ENCODE results near the gene NAALADL2.

The NAALADL2 gene

DNA sequence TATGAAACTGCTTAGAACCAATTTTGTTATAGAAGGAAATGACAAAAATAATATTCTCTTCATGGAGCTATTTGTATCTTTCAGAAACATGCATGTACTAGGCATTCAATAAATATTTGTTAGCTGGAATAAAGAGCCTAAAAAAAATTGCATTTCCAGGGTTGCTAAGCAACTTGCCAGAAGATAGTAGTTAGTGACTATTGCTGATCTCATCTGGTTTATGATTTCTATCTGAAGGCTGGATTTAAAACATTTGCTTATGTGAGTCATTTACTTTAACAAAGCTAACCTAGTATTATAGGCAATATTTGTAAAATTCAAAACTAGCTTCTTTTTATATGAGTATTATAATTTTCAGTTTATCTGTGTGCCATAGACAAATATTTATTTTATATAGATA is 78.3 kb downstream of the NAALADL2 start:
- no peaks in the 10 kb centered on the region for H3K4me1 Mint-ChIP-seq
- no peaks in the 10 kb centered on the region for H3K36me3 Mint-ChIP-seq (ENCODE audit: low read depth)
- H3K9me3 Mint-ChIP-seq, result peaks cover 15% of the 10 kb centered on the region
- no peak overlapping the region for H3K4me3 Mint-ChIP-seq
- H3K27ac Mint-ChIP-seq, result no peak overlapping the region
- no peaks in the 10 kb centered on the region for H3K27me3 Mint-ChIP-seq (ENCODE audit: low read depth)
- no peak for TF ChIP-seq CTCF (IDR thresholded peaks at IDR 0.05; ENCODE audit: unreplicated experiment in 3 of 3)

- Mint-ChIP-seq H3K9me3 (peaks cover 15% of the 10 kb centered on the region), H3K4me3 (no peak overlapping the region), H3K27ac (peak overlapping the region in 1 of 3 experiments; percentile 7), H3K27me3 (ENCODE audit: low read depth) (no peaks in the 10 kb centered on the region), H3K36me3 (ENCODE audit: low read depth) (no peaks in the 10 kb centered on the region), H3K4me1 (no peaks in the 10 kb centered on the region)
- no peak for TF ChIP-seq CTCF (IDR thresholded peaks at IDR 0.05; ENCODE audit: unreplicated experiment in 3 of 3)
Observed at GRCh38 chr3:174938102-174938501, 79.0 kb downstream of the NAALADL2 start.

GRCh38 chr3:174940151-174940550 is 81.0 kb downstream of the NAALADL2 start:
- no peaks in the 10 kb centered on the region for H3K36me3 Mint-ChIP-seq (ENCODE audit: low read depth)
- H3K27me3 Mint-ChIP-seq (ENCODE audit: low read depth), result no peaks in the 10 kb centered on the region
- no peak for TF ChIP-seq CTCF (IDR thresholded peaks at IDR 0.05; ENCODE audit: unreplicated experiment in 3 of 3)
- H3K4me1 Mint-ChIP-seq, result no peaks in the 10 kb centered on the region
- H3K27ac Mint-ChIP-seq, result no peak overlapping the region
- peaks cover 15% of the 10 kb centered on the region for H3K9me3 Mint-ChIP-seq
- no peak overlapping the region for H3K4me3 Mint-ChIP-seq

- H3K9me3 Mint-ChIP-seq, result peaks cover 9% of the 10 kb centered on the region
- H3K4me3 Mint-ChIP-seq, result no peak overlapping the region
- no peaks in the 10 kb centered on the region for H3K36me3 Mint-ChIP-seq (ENCODE audit: low read depth)
- H3K27ac Mint-ChIP-seq, result no peak overlapping the region
- H3K4me1 Mint-ChIP-seq, result peaks cover 4% of the 10 kb centered on the region
- no peak for TF ChIP-seq CTCF (IDR thresholded peaks at IDR 0.05; ENCODE audit: unreplicated experiment in 3 of 3)
- no peaks in the 10 kb centered on the region for H3K27me3 Mint-ChIP-seq (ENCODE audit: low read depth)
Observed at GRCh38 chr3:174945276-174945675, 86.1 kb downstream of the NAALADL2 start.

DNA sequence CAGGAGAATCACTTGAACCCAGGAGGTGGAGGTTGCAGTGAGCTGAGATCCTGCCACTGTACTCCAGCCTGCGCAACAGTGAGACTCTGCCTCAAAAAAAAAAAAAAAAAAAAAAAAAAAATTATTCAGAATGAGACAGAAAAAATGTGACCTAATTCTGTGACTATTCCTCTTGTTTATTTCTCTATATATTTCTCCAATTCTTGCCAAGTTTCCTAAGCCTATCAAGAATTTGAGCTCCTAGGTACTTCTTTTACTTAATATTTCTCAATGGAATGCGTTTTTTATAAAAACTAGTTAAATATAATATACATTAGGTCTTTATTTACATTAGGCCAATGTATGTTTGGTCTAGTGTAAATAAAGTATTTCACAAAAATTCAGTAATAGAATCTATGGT is 86.8 kb downstream of the NAALADL2 start:
- H3K4me1 Mint-ChIP-seq, result peaks cover 4% of the 10 kb centered on the region
- H3K27me3 Mint-ChIP-seq (ENCODE audit: low read depth), result no peaks in the 10 kb centered on the region
- H3K36me3 Mint-ChIP-seq (ENCODE audit: low read depth), result no peaks in the 10 kb centered on the region
- no peak overlapping the region for H3K4me3 Mint-ChIP-seq
- TF ChIP-seq CTCF (IDR thresholded peaks at IDR 0.05; ENCODE audit: unreplicated experiment in 3 of 3), result no peak
- no peak overlapping the region for H3K27ac Mint-ChIP-seq
- peaks cover 3% of the 10 kb centered on the region for H3K9me3 Mint-ChIP-seq

DNA sequence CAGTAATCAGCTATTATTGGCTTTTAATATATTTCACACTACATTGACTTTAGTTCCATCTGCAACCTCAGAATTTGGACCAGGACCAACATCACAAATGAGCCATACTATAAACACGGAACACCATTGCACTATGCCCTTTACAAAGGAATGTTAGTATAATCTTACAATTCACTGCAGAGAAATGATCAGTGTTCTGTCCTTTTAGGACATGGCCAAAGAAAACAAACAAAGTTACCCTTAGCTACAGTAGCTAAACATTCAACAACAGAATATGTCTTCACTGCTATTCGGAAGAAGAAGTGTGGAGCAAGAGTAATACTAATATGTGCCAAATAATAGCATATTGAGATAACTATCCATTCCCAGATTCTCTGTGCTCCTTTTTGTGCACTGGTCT is 90.4 kb downstream of the NAALADL2 start:
- no peak for TF ChIP-seq CTCF (IDR thresholded peaks at IDR 0.05; ENCODE audit: unreplicated experiment in 3 of 3)
- no peaks in the 10 kb centered on the region for H3K36me3 Mint-ChIP-seq (ENCODE audit: low read depth)
- no peaks in the 10 kb centered on the region for H3K27me3 Mint-ChIP-seq (ENCODE audit: low read depth)
- no peak overlapping the region for H3K4me3 Mint-ChIP-seq
- no peak overlapping the region for H3K27ac Mint-ChIP-seq
- no peaks in the 10 kb centered on the region for H3K9me3 Mint-ChIP-seq
- H3K4me1 Mint-ChIP-seq, result peaks cover 4% of the 10 kb centered on the region
